Lung (tissue), 12 donors: Measurements from ENCODE around the gene PNMA8C. TPM values are rescaled to one million over a fixed set of nuclear protein-coding genes. Genes with fewer than 3 reads are reported as not detected.

Experiments
- ATAC-seq: fragments of 200-7000 bp; cut with Tn5 transposase; one replicate; pipeline ENCODE4 v1.9.1; 2020; ENCODE audit warnings: moderate number of reproducible peaks; ENCODE audit not compliant: insufficient read depth, low FRiP score
- DNase-seq, 3 donors: peaks; one replicate each; pipeline ENCODE4 v3.0.0-alpha.2; 2013 to 2017
- H3K27ac ChIP-seq, 2 donors: one replicate each; pipeline ENCODE4 v1.5.1; 2013; ENCODE audit warnings: mild to moderate bottlenecking in 2 of 2, moderate library complexity in 2 of 2, control low read depth in 1 of 2, inconsistent platforms in 1 of 2, low read depth in 1 of 2, low read length in 1 of 2
- H3K27me3 ChIP-seq, 3 donors: one replicate each; pipeline ENCODE4 v1.5.1; 2013; ENCODE audit warnings: low read length in 2 of 3; ENCODE audit not compliant: control insufficient read depth in 3 of 3, insufficient read depth in 3 of 3
- H3K36me3 ChIP-seq, 4 donors: one replicate each; pipeline ENCODE4 v1.5.1; 2013; ENCODE audit warnings: low read length in 4 of 4, mild to moderate bottlenecking in 1 of 4, moderate library complexity in 1 of 4; ENCODE audit not compliant: control insufficient read depth in 4 of 4, insufficient read depth in 4 of 4
- H3K4me1 ChIP-seq, 5 donors: one replicate each; pipeline ENCODE4 v1.5.1; 2013; ENCODE audit warnings: low read length in 5 of 5, mild to moderate bottlenecking in 2 of 5, moderate library complexity in 1 of 5; ENCODE audit not compliant: control insufficient read depth in 5 of 5, insufficient read depth in 5 of 5
- H3K4me3 ChIP-seq: one replicate; pipeline ENCODE4 v1.5.1; 2013; ENCODE audit warnings: mild to moderate bottlenecking, control low read depth, moderate library complexity
- H3K9ac ChIP-seq, 2 donors: one replicate each; pipeline ENCODE4 v1.5.1; 2013; ENCODE audit warnings: low read length in 2 of 2, control low read depth in 1 of 2; ENCODE audit not compliant: insufficient read depth in 1 of 2
- H3K9me3 ChIP-seq, 4 donors: one replicate each; pipeline ENCODE4 v1.5.1; 2013; ENCODE audit warnings: low read length in 3 of 4, mild to moderate bottlenecking in 1 of 4, moderate library complexity in 1 of 4; ENCODE audit not compliant: control insufficient read depth in 4 of 4, insufficient read depth in 3 of 4
- CTCF ChIP-seq: IDR thresholded peaks from 2 replicates; pipeline ENCODE4 v1.5.1; 2012; ENCODE audit warnings: mild to moderate bottlenecking; ENCODE audit errors: control extremely low read depth, extremely low read depth
- WGBS, 2 donors: extraction: QIAGEN DNeasy Blood & Tissue Kit; methylation state at CpG; one replicate each; pipeline ENCODE4 v1.1.7; 2013; 5-methylcytosine and 5-hydroxymethylcytosine counted together
- polyA plus RNA-seq, 2 donors: library from polyadenylated mRNA; stranded (reverse); fragments of 200-250 nt; gene quantifications; one replicate each; pipeline ENCODE4 v1.2.1, GENCODE V29; 2013
- total RNA-seq, 2 donors: library from RNA; depleted of rRNA in 1 of 2; stranded (reverse); fragments of >200 nt in 1 of 2; gene quantifications; one replicate each; pipeline ENCODE4 v1.2.1, GENCODE V29; 2014 to 2021
- donor health status: control.
- donor health status: control.
- donor health status: Bipolar disorder and iron deficiency.
- donor health status: healthy.
- donor health status: DM: yes; HTN: yes; CAD: no.

PNMA8C gene
- total and polyA plus RNA-seq, 4 donors: 0.04 to 1.2 (median 0.47) TPM

- ATAC-seq (no peak), DNase-seq (no peak)
- 66 to 72% methylated on average over 4 of the region's 4 CpGs for WGBS, 2 donors
- H3K9me3 ChIP-seq: no peaks in the 10 kb centered on the region
- no peak for TF ChIP-seq CTCF
- H3K27me3 ChIP-seq: peaks cover 0 to 2% (median 0%) of the 10 kb centered on the region in 3 donors
- H3K27ac ChIP-seq: no peak overlapping the region
- H3K36me3 ChIP-seq: no peaks in the 10 kb centered on the region
- no peak overlapping the region for H3K4me3 ChIP-seq
- no peak overlapping the region for H3K9ac ChIP-seq
- peaks cover 0 to 15% (median 3%) of the 10 kb centered on the region in 5 donors for H3K4me1 ChIP-seq
Observed at GRCh38 chr19:46429999-46430398, 1.3 kb upstream of the PNMA8C start.

GRCh38 chr19:46427518-46428045 lies 1.2 kb downstream of the PNMA8C start:
- Histone ChIP-seq H3K27ac (no peak overlapping the region), H3K36me3 (no peaks in the 10 kb centered on the region), H3K27me3 (peaks cover 0 to 3% (median 2%) of the 10 kb centered on the region in 3 donors), H3K4me3 (no peak overlapping the region), H3K9me3 (no peaks in the 10 kb centered on the region), H3K4me1 (peaks cover 0 to 15% (median 3%) of the 10 kb centered on the region in 5 donors), H3K9ac (no peak overlapping the region)
- ATAC-seq (no peak), DNase-seq (no peak)
- no peak for TF ChIP-seq CTCF
- WGBS, 2 donors: 81 to 86% methylated on average over 17 of the region's 17 CpGs

- no peaks in the 10 kb centered on the region for H3K9me3 ChIP-seq
- H3K4me3 ChIP-seq: no peak overlapping the region
- TF ChIP-seq CTCF: no peak
- peaks cover 0 to 15% (median 3%) of the 10 kb centered on the region in 5 donors for H3K4me1 ChIP-seq
- ATAC-seq (peak; percentile 47), DNase-seq (peak; percentile 90 to 91 (median 90))
- H3K27ac ChIP-seq: peak overlapping the region in 1 of 2 donors; percentile 17
- H3K36me3 ChIP-seq: no peaks in the 10 kb centered on the region
- H3K27me3 ChIP-seq: peaks cover 0 to 3% (median 2%) of the 10 kb centered on the region in 3 donors
- H3K9ac ChIP-seq: peak overlapping the region in 1 of 2 donors; percentile 24
- 2 to 4% methylated on average over 32 of the region's 32 CpGs for WGBS, 2 donors
Observed at GRCh38 chr19:46426506-46427162, 2.1 kb downstream of the PNMA8C start.
